H1 (cell line): Measurements from ENCODE around the gene WIPF3. TPM values are rescaled to one million over a fixed set of nuclear protein-coding genes. Genes with fewer than 3 reads are reported as not detected.

Experiments
- BACH1 ChIP-seq: IDR thresholded peaks from 2 replicates; pipeline ENCODE4 v1.6.1; 2012; ENCODE audit warnings: low read length, improper control_type of control experiment
- polyA plus RNA-seq, 7 experiments: library from polyadenylated mRNA; depleted of rRNA in 3 of 7; stranded (reverse) in 5 of 7; unstranded in 2 of 7; fragments of >200 nt in 5 of 7; fragments of 200-250 nt in 2 of 7; gene quantifications; 1 replicate in 5 of 7; 2 replicates in 1 of 7; 4 replicates in 1 of 7; pipeline versions ENCODE4 v1.2.1 to v1.2.3, GENCODE V29; 2011 to 2013; ENCODE audit warnings: missing spikeins in 2 of 7, mixed read lengths in 2 of 7
- total RNA-seq: library from RNA; stranded (reverse); fragmentation: NEBNext Ultra II Directional; extraction: Animal tissue kit (Norgen Biotek cat#: 25700); gene quantifications from 2 replicates; pipeline ENCODE4 v1.2.1, GENCODE V29; 2021

WIPF3 gene
- total and polyA plus RNA-seq, 2 of the 8 experiments (the other 6 are each of a cell fraction or from before 2014, with no cell fraction given), result 5.0 to 12.1 TPM

DNA sequence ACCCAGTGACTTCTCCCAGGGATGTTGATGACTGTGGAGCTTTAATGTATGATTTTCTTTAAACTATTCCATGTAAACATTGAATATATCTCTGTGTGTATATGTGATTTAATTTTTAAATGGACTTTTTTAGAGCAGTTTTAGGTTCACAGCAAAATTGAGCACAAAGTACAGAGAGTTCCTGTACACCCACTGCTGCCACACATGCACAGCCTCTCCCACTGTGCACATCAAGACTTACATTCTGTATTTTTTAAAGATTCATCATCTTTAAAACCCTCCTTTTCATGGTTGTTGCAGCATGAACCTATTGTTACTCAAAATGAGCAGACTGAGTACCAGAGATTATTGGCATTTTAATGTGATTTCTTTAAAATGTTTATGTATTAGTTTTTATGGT is 51.3 kb downstream of the WIPF3 start (continued):
- no peak for TF ChIP-seq BACH1
